Gastrocnemius medialis (tissue), 4 donors: ENCODE results near the gene UBB. TPM values are rescaled to one million over a fixed set of nuclear protein-coding genes. Genes with fewer than 3 reads are reported as not detected.

Source experiments
- ATAC-seq, 2 donors: fragments of 150-250 bp; one replicate each; pipeline ENCODE4 v1.9.1; 2016
- DNase-seq, 2 donors: peaks; one replicate each; pipeline ENCODE4 v3.0.0-alpha.2; 2019
- H3K27ac ChIP-seq, 4 donors: fragments of 200-600 bp; sonication (generic); 1 replicate in 1 of 4; 2 replicates in 3 of 4; pipeline ENCODE4 v1.5.1; 2016 to 2018; ENCODE audit warnings: mild to moderate bottlenecking in 2 of 4, moderate library complexity in 1 of 4
- H3K27me3 ChIP-seq, 3 donors: fragments of 200-600 bp; sonication (generic) in 2 of 3; 1 replicate in 1 of 3; 2 replicates in 2 of 3; pipeline versions ENCODE4 v1.5.1 to v1.6.0; 2016 to 2019; ENCODE audit warnings: mild to moderate bottlenecking in 1 of 3, moderate library complexity in 1 of 3
- H3K36me3 ChIP-seq, 2 donors: fragments of 200-600 bp; sonication (generic) in 1 of 2; one replicate each; pipeline ENCODE4 v1.5.1; 2017 to 2018
- H3K4me1 ChIP-seq, 2 donors: fragments of 200-600 bp; sonication (generic) in 1 of 2; one replicate each; pipeline ENCODE4 v1.5.1; 2016 to 2017; ENCODE audit warnings: mild to moderate bottlenecking in 2 of 2
- H3K4me3 ChIP-seq, 4 donors: fragments of 200-600 bp; sonication (generic) in 3 of 4; 1 replicate in 1 of 4; 2 replicates in 3 of 4; pipeline ENCODE4 v1.5.1; 2016 to 2019; ENCODE audit warnings: mild to moderate bottlenecking in 2 of 4
- H3K9me3 ChIP-seq, 3 donors: fragments of 200-600 bp; sonication (generic) in 2 of 3; 1 replicate in 1 of 3; 2 replicates in 2 of 3; pipeline ENCODE4 v1.5.1; 2016 to 2019
- POLR2A ChIP-seq, 2 donors: fragments of 450-650 bp; IDR thresholded peaks; one replicate each; pipeline ENCODE4 v1.6.1; 2017; ENCODE audit warnings: antibody characterized with exemption in 2 of 2, mild to moderate bottlenecking in 2 of 2, moderate library complexity in 2 of 2
- in situ Hi-C, 4 donors: fragments of 200-750 bp; cut with MboI; loops; one replicate each; pipeline versions ENCODE4 v1.15.0 to v1.8.0; 2017; ENCODE audit warnings: low sequenced_read_pairs in 4 of 4
- intact Hi-C: fragments of 100-400 bp; cut with DNase I; formaldehyde crosslinking; loops from one replicate; pipeline ENCODE4 v1.15.1; 2023; ENCODE audit warnings: low total_unique reads
- total RNA-seq, 4 donors: library from RNA; depleted of rRNA; stranded (reverse); fragments of >200 nt; gene quantifications; one replicate each; pipeline versions ENCODE4 v1.1.0 to v1.2.3, GENCODE V29; 2016
- TF ChIP-seq, protein P1 (sequence below), 5 experiments: fragments of 450-650 bp in 3 of 5; fragments of 200-600 bp in 2 of 5; sonication (generic) in 2 of 5; IDR thresholded peaks in 4 of 5; conservative IDR thresholded peaks in 1 of 5; 1 replicate in 4 of 5; 2 replicates in 1 of 5; pipeline ENCODE4 v1.5.1; 2016 to 2019; ENCODE audit warnings: antibody characterized with exemption in 5 of 5, mild to moderate bottlenecking in 3 of 5, moderate library complexity in 3 of 5

The UBB gene
- total RNA-seq, 4 donors from 2014 or later = 1,099 to 1,543 (median 1,420) TPM

DNA sequence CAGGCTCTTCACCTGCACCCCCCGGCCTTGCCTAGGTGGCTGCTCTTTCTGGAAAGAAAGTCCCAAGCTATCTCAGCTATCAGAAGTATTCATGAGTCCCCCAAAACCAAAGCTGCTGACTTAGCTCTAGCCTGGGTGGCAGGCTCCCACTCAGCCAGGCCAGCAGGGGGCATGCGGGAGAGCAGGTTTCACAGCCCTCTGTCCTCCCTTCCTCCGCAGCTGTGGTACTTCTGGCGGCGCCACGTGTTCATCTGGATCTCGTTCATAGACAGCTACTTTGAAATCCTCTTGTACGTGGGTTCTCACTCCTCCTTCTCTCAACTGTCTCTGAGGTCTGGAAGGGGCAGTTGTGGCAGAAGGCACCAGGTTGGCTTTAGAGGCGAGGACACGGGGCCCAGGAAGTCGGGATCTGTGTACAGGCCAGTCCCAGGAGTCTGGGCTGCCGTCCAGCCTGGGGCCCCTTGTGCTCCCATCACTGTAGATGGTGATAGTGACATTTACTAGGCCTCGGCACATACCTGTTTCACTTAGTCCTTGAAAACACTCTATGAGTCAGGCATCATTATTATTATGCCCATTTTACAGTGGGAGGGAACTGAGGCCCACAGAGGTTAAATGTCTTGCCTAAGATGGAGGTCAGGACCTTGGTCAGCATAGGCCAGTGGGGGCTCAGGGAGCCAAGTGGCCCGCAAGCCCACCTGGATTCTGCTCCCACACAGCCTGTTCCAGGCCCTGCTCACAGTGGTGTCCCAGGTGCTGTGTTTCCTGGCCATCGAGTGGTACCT is 47.4 kb downstream of the UBB start:
- H3K4me1 ChIP-seq = no peaks in the 10 kb centered on the region
- H3K36me3 ChIP-seq = no peaks in the 10 kb centered on the region
- intact Hi-C loops = no loop called here
- TF ChIP-seq, protein P1, sequence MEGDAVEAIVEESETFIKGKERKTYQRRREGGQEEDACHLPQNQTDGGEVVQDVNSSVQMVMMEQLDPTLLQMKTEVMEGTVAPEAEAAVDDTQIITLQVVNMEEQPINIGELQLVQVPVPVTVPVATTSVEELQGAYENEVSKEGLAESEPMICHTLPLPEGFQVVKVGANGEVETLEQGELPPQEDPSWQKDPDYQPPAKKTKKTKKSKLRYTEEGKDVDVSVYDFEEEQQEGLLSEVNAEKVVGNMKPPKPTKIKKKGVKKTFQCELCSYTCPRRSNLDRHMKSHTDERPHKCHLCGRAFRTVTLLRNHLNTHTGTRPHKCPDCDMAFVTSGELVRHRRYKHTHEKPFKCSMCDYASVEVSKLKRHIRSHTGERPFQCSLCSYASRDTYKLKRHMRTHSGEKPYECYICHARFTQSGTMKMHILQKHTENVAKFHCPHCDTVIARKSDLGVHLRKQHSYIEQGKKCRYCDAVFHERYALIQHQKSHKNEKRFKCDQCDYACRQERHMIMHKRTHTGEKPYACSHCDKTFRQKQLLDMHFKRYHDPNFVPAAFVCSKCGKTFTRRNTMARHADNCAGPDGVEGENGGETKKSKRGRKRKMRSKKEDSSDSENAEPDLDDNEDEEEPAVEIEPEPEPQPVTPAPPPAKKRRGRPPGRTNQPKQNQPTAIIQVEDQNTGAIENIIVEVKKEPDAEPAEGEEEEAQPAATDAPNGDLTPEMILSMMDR (IDR thresholded peaks at IDR 0.05 in 4 of 5, conservative IDR thresholded peaks at IDR 0.05 in 1 of 5) = peak in 3 of 5 experiments; percentile 23 to 39 (median 34)
- TF ChIP-seq POLR2A (IDR thresholded peaks at IDR 0.05) = no peak
- H3K9me3 ChIP-seq = no peaks in the 10 kb centered on the region
- H3K27me3 ChIP-seq = no peaks in the 10 kb centered on the region
- DNase-seq (no peak), ATAC-seq (no peak)
- H3K27ac ChIP-seq = no peak overlapping the region
- in situ Hi-C loops = no loop called here
- H3K4me3 ChIP-seq = no peak overlapping the region

DNA sequence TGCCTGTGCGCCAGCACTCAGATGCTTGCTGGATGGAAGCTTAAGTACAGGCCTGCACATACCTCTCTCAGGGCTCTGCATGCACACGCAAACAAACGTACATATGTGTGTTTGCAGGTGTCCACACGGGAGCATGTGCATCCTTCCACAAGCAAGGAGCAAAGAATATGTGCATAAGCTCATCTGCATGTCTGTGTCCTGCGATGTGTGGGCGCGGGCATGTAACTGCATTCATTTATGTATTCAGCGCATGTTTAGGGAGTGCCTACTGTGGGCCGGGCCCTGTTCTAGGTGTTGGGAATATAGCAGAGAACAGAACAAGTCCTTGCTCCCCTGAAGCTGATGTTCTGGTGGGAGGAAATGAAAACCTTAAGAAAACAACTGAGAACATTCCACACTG is 48.2 kb downstream of the UBB start:
- Histone ChIP-seq H3K36me3 (no peaks in the 10 kb centered on the region), H3K27me3 (no peaks in the 10 kb centered on the region), H3K4me3 (no peak overlapping the region), H3K27ac (no peak overlapping the region), H3K9me3 (no peaks in the 10 kb centered on the region), H3K4me1 (no peaks in the 10 kb centered on the region)
- intact Hi-C loops (no loop called here), in situ Hi-C loops (no loop called here)
- no peak for ATAC-seq
- no peak for TF ChIP-seq POLR2A (IDR thresholded peaks at IDR 0.05)
- TF ChIP-seq, protein P1 (IDR thresholded peaks at IDR 0.05 in 4 of 5, conservative IDR thresholded peaks at IDR 0.05 in 1 of 5) = no peak
- no peak for DNase-seq

DNA sequence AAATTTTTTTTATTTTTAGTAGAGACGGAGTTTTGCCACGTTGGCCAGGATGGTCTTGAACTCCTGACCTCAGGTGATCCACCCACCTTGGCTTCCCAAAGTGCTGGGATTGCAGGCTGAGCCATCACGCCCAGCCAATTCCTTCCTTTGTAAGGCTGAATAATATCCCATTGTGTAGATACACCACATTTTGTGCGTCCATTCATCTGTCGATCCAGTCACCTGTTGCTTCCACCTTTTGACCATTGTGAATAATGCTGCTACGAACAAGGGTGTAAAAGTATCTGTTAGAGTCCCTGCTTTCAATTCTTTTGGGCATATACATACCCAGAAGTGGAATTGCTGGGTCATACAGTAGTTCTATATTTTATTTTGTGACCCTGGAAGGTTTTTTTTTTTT is 49.8 kb downstream of the UBB start:
- ATAC-seq = no peak
- Histone ChIP-seq H3K27ac (no peak overlapping the region), H3K4me3 (no peak overlapping the region), H3K4me1 (no peaks in the 10 kb centered on the region), H3K27me3 (no peaks in the 10 kb centered on the region), H3K9me3 (no peaks in the 10 kb centered on the region), H3K36me3 (no peaks in the 10 kb centered on the region)
- in situ Hi-C loops (no loop called here), intact Hi-C loops (no loop called here)
- TF ChIP-seq, protein P1 (IDR thresholded peaks at IDR 0.05 in 4 of 5, conservative IDR thresholded peaks at IDR 0.05 in 1 of 5) = no peak
- TF ChIP-seq POLR2A (IDR thresholded peaks at IDR 0.05) = no peak
- DNase-seq = no peak

- no peaks in the 10 kb centered on the region for H3K36me3 ChIP-seq
- no peak overlapping the region for H3K27ac ChIP-seq
- TF ChIP-seq, protein P1 (IDR thresholded peaks at IDR 0.05 in 4 of 5, conservative IDR thresholded peaks at IDR 0.05 in 1 of 5) = no peak
- no peak for TF ChIP-seq POLR2A (IDR thresholded peaks at IDR 0.05)
- no peaks in the 10 kb centered on the region for H3K4me1 ChIP-seq
- no peak for ATAC-seq
- H3K4me3 ChIP-seq = no peak overlapping the region
- DNase-seq = no peak
- H3K9me3 ChIP-seq = no peaks in the 10 kb centered on the region
- H3K27me3 ChIP-seq = no peaks in the 10 kb centered on the region
- in situ Hi-C loops = no loop called here
- intact Hi-C loops = no loop called here
These were observed 51.1 kb downstream of the UBB start for GRCh38 chr17:16432017-16432416.

Other genes starting within 250 kb of the UBB start
- gene NCOR1, start 165.6 kb upstream of the UBB start, total RNA-seq = 100 to 1,000 TPM; 122 to 152 (median 132) TPM
- gene PIGL, start 163.9 kb upstream of the UBB start, total RNA-seq = 1 to 10 TPM; 6.2 to 7.4 (median 7.0) TPM
- gene CENPV, start 27.6 kb upstream of the UBB start, total RNA-seq = 10 to 100 TPM; 18.3 to 39.4 (median 28.5) TPM
- 1 to 10 TPM; 2.9 to 4.4 (median 3.4) TPM for gene TRPV2, start 34.5 kb downstream of the UBB start, total RNA-seq
- under 1 TPM in 2 of 4 donors, not detected in 2; 0.34 to 0.80 TPM for gene LRRC75A, start 111.1 kb downstream of the UBB start, total RNA-seq
- 1 to 10 TPM; 1.5 to 7.2 (median 4.9) TPM for gene ZNF287, start 188.1 kb downstream of the UBB start, total RNA-seq